MV-4-11 (cell line): Measurements from ENCODE around the gene TNK1.

Experiments
- DNase-seq: peaks from one replicate; lab custom pipeline; 2025; lab: John Stamatoyannopoulos, UW

The TNK1 gene

GRCh38 chr17:7435676-7436555 is 55.0 kb downstream of the TNK1 start:
- DNase-seq = peak; percentile 69

GRCh38 chr17:7436556-7437368 is 55.9 kb downstream of the TNK1 start:
- peak; percentile 74 for DNase-seq

DNA sequence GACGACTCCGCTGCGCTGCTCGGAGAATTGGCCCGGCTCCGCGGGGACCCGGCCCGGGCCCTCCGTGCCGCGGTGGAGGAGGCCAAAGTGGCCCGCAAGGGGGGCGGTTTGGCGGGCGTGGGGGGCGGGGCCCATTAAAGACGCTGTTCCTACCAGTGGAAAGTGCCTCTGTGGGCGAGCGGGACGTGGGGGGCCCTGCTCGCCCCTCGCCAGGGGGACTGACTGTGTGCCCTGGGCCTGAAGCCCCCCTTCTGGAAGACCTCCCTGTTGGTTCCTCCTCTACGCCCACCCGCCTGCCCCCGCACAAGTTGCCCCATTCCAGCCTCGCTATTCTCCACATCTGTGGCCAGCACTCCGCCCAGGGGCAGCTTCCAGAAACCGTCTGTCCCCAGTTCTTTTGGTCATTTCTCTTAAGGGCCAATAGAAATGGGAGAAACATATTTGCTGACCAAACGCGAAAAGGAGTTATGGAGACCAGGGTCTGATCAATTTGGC is 56.5 kb downstream of the TNK1 start:
- no peak for DNase-seq

GRCh38 chr17:7437950-7438614 is 57.2 kb downstream of the TNK1 start:
- DNase-seq = peak; percentile 41

- no peak for DNase-seq
These were observed 58.0 kb downstream of the TNK1 start for GRCh38 chr17:7438656-7439460.
